ENCODE data around the gene ZNF385B.
"Not testable (repeated sequence)": the region's sequence is repeated elsewhere in the genome, so short reads cannot be mapped to it uniquely, and the experiment has no call there.

The ZNF385B gene

GRCh38 chr2:179802051-179802882 lies 59.1 kb downstream of the ZNF385B start:
- Histone ChIP-seq H3K4me1 (ENCODE audit: control insufficient read depth, insufficient read depth, low read length) (peaks cover 9% of the 10 kb centered on the region), H3K4me3 (ENCODE audit: low read depth, low read length) (no peak overlapping the region), H3K27me3 (ENCODE audit: control insufficient read depth, insufficient read depth, low read length) (no peaks in the 10 kb centered on the region), H3K9ac (ENCODE audit: low read depth, low read length) (no peak overlapping the region), H3K9me3 (ENCODE audit: control insufficient read depth, insufficient read depth, low read length) (no peaks in the 10 kb centered on the region), H3K36me3 (ENCODE audit: control insufficient read depth, insufficient read depth, low read length) (no peaks in the 10 kb centered on the region), H3K27ac (ENCODE audit: low read depth, low read length) (no peak overlapping the region)

DNA sequence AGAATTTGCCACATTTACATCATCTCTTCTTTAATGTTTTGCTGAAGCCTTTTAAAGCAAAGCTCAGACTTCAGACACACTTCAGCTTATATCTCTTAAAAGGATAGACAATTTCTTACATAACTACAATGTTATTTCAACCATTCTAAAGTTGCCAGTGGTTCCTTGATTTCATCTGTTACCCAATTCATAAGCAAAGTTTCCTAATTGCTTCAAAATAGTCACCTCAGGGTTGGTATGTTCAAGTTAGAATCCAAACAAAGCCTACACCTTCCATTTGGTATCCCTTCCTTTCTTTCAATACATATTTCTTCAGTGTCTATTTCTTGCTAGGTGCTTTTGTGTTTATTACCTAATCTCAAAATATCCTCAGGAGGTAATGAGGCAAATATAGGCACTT lies 60.6 kb downstream of the ZNF385B start:
- Histone ChIP-seq H3K27ac (ENCODE audit: low read depth, low read length) (no peak overlapping the region), H3K36me3 (ENCODE audit: control insufficient read depth, insufficient read depth, low read length) (no peaks in the 10 kb centered on the region), H3K27me3 (ENCODE audit: control insufficient read depth, insufficient read depth, low read length) (no peaks in the 10 kb centered on the region), H3K9ac (ENCODE audit: low read depth, low read length) (no peak overlapping the region), H3K9me3 (ENCODE audit: control insufficient read depth, insufficient read depth, low read length) (no peaks in the 10 kb centered on the region), H3K4me1 (ENCODE audit: control insufficient read depth, insufficient read depth, low read length) (peaks cover 12% of the 10 kb centered on the region), H3K4me3 (ENCODE audit: low read depth, low read length) (no peak overlapping the region)

DNA sequence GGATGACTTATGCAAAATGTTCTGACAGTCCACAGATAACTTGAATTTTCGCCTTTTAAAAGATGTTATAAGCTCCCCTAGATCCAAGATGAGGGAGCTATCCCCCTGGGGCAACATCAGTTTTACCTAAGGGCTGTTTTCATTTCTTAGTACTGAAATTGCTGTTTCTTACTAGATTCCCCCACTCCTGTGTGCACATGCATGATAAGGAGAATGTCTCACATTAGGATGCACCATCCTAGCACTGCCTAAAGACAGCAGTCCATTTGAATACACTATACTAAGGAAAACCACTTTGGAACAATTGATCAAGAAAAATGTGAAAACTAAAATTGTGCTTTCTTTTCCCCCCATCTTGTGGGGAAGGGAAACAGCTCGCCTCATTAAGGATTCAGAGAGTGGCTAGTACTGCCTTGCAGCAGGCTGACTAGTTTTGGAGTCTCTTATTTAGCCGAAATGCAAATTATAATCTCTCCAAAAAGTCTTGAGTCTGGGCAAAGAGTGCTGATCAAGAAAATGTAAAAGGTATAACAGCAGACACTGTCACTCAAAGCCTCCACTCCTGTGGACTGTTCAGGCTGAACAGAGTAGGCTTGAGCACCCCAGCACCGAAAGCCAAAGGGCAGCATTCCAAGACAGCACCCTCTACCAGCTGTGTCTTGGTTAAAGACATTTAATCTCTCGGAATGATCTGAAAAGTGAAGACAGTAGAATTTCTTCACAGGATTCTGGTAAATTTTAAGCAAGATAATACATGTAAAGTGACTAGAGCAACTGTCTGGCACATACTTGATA lies 65.0 kb downstream of the ZNF385B start:
- no peak overlapping the region for H3K4me3 ChIP-seq (ENCODE audit: low read depth, low read length)
- peaks cover 15% of the 10 kb centered on the region for H3K4me1 ChIP-seq (ENCODE audit: control insufficient read depth, insufficient read depth, low read length)
- no peaks in the 10 kb centered on the region for H3K9me3 ChIP-seq (ENCODE audit: control insufficient read depth, insufficient read depth, low read length)
- no peak overlapping the region for H3K27ac ChIP-seq (ENCODE audit: low read depth, low read length)
- H3K27me3 ChIP-seq (ENCODE audit: control insufficient read depth, insufficient read depth, low read length), result no peaks in the 10 kb centered on the region
- H3K9ac ChIP-seq (ENCODE audit: low read depth, low read length), result no peak overlapping the region
- H3K36me3 ChIP-seq (ENCODE audit: control insufficient read depth, insufficient read depth, low read length), result no peaks in the 10 kb centered on the region

DNA sequence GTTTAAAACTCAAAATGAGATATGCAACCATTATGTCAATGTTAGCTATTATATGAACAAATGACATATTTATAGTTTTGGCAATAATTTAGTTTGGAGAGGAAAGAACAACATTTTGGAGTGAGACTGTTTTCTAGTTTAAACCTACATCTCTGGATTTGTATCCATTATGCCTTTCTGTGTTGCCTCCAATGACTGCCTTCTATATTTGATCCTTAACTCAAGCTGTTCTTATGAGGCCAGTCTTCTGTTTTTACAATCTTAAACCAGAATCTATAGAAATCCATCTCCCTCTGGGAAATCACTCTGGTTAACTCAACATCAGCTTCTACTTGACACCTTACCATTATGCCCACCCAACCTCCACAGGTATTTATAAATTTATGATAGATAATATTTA lies 67.5 kb downstream of the ZNF385B start:
- Histone ChIP-seq H3K36me3 (ENCODE audit: control insufficient read depth, insufficient read depth, low read length) (no peaks in the 10 kb centered on the region), H3K27ac (ENCODE audit: low read depth, low read length) (no peak overlapping the region), H3K9me3 (ENCODE audit: control insufficient read depth, insufficient read depth, low read length) (no peaks in the 10 kb centered on the region), H3K4me1 (ENCODE audit: control insufficient read depth, insufficient read depth, low read length) (peaks cover 7% of the 10 kb centered on the region; the same call in 1 of the 2 replicates), H3K9ac (ENCODE audit: low read depth, low read length) (no peak overlapping the region), H3K4me3 (ENCODE audit: low read depth, low read length) (no peak overlapping the region), H3K27me3 (ENCODE audit: control insufficient read depth, insufficient read depth, low read length) (no peaks in the 10 kb centered on the region)

GRCh38 chr2:179793238-179793637 lies 68.2 kb downstream of the ZNF385B start:
- Histone ChIP-seq H3K4me1 (ENCODE audit: control insufficient read depth, insufficient read depth, low read length) (peaks cover 7% of the 10 kb centered on the region; the same call in 1 of the 2 replicates), H3K9me3 (ENCODE audit: control insufficient read depth, insufficient read depth, low read length) (no peaks in the 10 kb centered on the region), H3K9ac (ENCODE audit: low read depth, low read length) (no peak overlapping the region), H3K4me3 (ENCODE audit: low read depth, low read length) (no peak overlapping the region), H3K27me3 (ENCODE audit: control insufficient read depth, insufficient read depth, low read length) (no peaks in the 10 kb centered on the region), H3K27ac (ENCODE audit: low read depth, low read length) (no peak overlapping the region), H3K36me3 (ENCODE audit: control insufficient read depth, insufficient read depth, low read length) (no peaks in the 10 kb centered on the region)

GRCh38 chr2:179790235-179791217 lies 70.9 kb downstream of the ZNF385B start:
- no peak overlapping the region for H3K4me3 ChIP-seq (ENCODE audit: low read depth, low read length)
- H3K9ac ChIP-seq (ENCODE audit: low read depth, low read length), result no peak overlapping the region
- no peak overlapping the region for H3K27ac ChIP-seq (ENCODE audit: low read depth, low read length)
- no peaks in the 10 kb centered on the region for H3K9me3 ChIP-seq (ENCODE audit: control insufficient read depth, insufficient read depth, low read length)
- H3K27me3 ChIP-seq (ENCODE audit: control insufficient read depth, insufficient read depth, low read length), result no peaks in the 10 kb centered on the region
- 0 out of 2 replicates have a peak, but pooled peaks cover 3% of the 10 kb centered on the region for H3K4me1 ChIP-seq (ENCODE audit: control insufficient read depth, insufficient read depth, low read length)
- no peaks in the 10 kb centered on the region for H3K36me3 ChIP-seq (ENCODE audit: control insufficient read depth, insufficient read depth, low read length)

GRCh38 chr2:179788104-179788503 lies 73.3 kb downstream of the ZNF385B start:
- H3K36me3 ChIP-seq (ENCODE audit: control insufficient read depth, insufficient read depth, low read length), result no peaks in the 10 kb centered on the region

GRCh38 chr2:179787601-179788000 lies 73.8 kb downstream of the ZNF385B start:
- H3K27me3 ChIP-seq (ENCODE audit: control insufficient read depth, insufficient read depth, low read length), result no peaks in the 10 kb centered on the region
- H3K9ac ChIP-seq (ENCODE audit: low read depth, low read length), result no peak overlapping the region
- H3K4me3 ChIP-seq (ENCODE audit: low read depth, low read length), result no peak overlapping the region
- H3K9me3 ChIP-seq (ENCODE audit: control insufficient read depth, insufficient read depth, low read length), result no peaks in the 10 kb centered on the region
- no peaks in the 10 kb centered on the region for H3K36me3 ChIP-seq (ENCODE audit: control insufficient read depth, insufficient read depth, low read length)
- no peak overlapping the region for H3K27ac ChIP-seq (ENCODE audit: low read depth, low read length)
- H3K4me1 ChIP-seq (ENCODE audit: control insufficient read depth, insufficient read depth, low read length), result no peaks in the 10 kb centered on the region

More at GRCh38 chr2:179788104-179788503, 73.3 kb downstream of the ZNF385B start:
- no peak overlapping the region for H3K9ac ChIP-seq (ENCODE audit: low read depth, low read length)
- H3K9me3 ChIP-seq (ENCODE audit: control insufficient read depth, insufficient read depth, low read length), result no peaks in the 10 kb centered on the region
- no peaks in the 10 kb centered on the region for H3K27me3 ChIP-seq (ENCODE audit: control insufficient read depth, insufficient read depth, low read length)
- H3K4me3 ChIP-seq (ENCODE audit: low read depth, low read length), result no peak overlapping the region
- 0 out of 2 replicates have a peak, but pooled peaks cover 2% of the 10 kb centered on the region for H3K4me1 ChIP-seq (ENCODE audit: control insufficient read depth, insufficient read depth, low read length)
- H3K27ac ChIP-seq (ENCODE audit: low read depth, low read length), result no peak overlapping the region

- no peak overlapping the region for H3K9ac ChIP-seq (ENCODE audit: low read depth, low read length)
- no peaks in the 10 kb centered on the region for H3K9me3 ChIP-seq (ENCODE audit: control insufficient read depth, insufficient read depth, low read length)
- H3K4me1 ChIP-seq (ENCODE audit: control insufficient read depth, insufficient read depth, low read length), result no peaks in the 10 kb centered on the region
- no peak overlapping the region for H3K4me3 ChIP-seq (ENCODE audit: low read depth, low read length)
- no peaks in the 10 kb centered on the region for H3K36me3 ChIP-seq (ENCODE audit: control insufficient read depth, insufficient read depth, low read length)
- no peak overlapping the region for H3K27ac ChIP-seq (ENCODE audit: low read depth, low read length)
- H3K27me3 ChIP-seq (ENCODE audit: control insufficient read depth, insufficient read depth, low read length), result no peaks in the 10 kb centered on the region
These were observed 75.5 kb downstream of the ZNF385B start for GRCh38 chr2:179785902-179786301.

- H3K4me1 ChIP-seq (ENCODE audit: control insufficient read depth, insufficient read depth, low read length); H3K4me3 ChIP-seq (ENCODE audit: low read depth, low read length); H3K9me3 ChIP-seq (ENCODE audit: control insufficient read depth, insufficient read depth, low read length); H3K27ac ChIP-seq (ENCODE audit: low read depth, low read length); H3K27me3 ChIP-seq (ENCODE audit: control insufficient read depth, insufficient read depth, low read length); H3K36me3 ChIP-seq (ENCODE audit: control insufficient read depth, insufficient read depth, low read length); H3K9ac ChIP-seq (ENCODE audit: low read depth, low read length): not testable (repeated sequence)
These were observed 79.1 kb downstream of the ZNF385B start for GRCh38 chr2:179782346-179782745.
